Anterior cingulate cortex (tissue), 58 donors: Measurements from ENCODE around the gene POFUT1.
"Not testable (repeated sequence)": the region's sequence is repeated elsewhere in the genome, so short reads cannot be mapped to it uniquely, and the experiment has no call there.

Experiments used
- DNase-seq, 58 donors: peaks; one replicate each; lab custom pipeline; 2025; lab: John Stamatoyannopoulos, UW

POFUT1 gene

DNA sequence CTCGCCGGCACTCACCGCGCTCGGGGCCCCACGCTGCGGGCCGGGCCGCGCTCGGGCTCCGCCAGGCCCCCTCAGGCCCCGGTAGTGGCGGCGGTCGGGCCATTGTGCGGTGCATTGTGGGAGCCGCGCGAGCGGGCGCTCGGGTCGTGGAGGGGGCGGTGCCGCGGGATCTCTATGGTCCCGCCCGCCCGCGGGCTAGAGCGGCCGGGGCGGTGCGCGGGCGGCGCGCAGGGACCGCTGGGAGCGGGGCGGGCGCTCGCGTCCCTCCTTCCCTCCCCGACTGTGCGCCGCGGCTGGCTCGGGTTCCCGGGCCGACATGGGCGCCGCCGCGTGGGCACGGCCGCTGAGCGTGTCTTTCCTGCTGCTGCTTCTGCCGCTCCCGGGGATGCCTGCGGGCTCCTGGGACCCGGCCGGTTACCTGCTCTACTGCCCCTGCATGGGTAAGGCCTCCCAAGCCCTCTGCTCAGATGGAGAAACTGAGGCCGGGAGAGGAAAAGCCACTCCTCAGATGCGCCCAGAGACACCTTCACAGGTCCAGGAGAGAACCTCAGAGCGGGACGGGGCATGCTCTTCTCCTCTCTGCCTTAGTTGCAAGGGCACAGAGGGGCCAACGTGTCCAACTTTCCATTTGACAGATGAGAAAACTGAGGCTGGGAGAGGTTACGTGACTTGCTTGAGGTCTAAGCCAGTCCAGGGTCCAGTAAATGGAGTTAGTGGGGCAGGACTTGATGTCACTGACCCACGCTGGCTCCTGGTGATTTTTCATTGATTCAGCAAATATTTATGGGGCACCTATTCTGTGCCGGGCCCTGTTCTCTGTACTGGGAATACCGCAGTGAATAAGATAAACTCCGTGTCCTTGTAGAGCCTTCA is at the start of gene POFUT1, which contains the start of gene PLAGL2:
Gene POFUT1, plus strand, starts transcription at position 255 of the 873 bp plus-strand sequence. Its CDS starts 62 bp downstream, at position 317.
Gene PLAGL2, minus strand, starts transcription at position 118 of the 873 bp plus-strand sequence. CDS start 5,565 bp downstream, outside the sequence.
- DNase-seq: peak in 57 of 58 donors; percentile 23 to 90 (median 80)

DNA sequence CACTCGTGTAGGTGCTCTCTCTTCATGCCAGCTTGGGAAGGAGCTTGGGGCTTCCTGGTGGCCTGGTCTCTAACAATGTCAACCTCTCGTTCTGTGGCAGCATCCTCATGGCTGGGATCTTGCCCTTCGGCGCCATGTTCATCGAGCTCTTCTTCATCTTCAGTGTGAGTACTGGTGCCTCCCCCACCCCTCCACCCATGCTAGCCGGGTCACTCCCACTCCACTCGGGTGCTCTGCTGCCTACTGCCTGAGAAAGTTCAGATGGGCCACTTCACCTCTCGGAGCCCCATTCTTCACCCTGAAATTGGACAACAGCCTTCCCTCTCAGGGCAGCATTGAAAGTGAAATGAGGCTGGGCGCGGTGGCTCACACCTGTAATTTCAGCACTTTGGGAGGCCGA is 49.3 kb upstream of the POFUT1 start:
- DNase-seq: no peak

DNA sequence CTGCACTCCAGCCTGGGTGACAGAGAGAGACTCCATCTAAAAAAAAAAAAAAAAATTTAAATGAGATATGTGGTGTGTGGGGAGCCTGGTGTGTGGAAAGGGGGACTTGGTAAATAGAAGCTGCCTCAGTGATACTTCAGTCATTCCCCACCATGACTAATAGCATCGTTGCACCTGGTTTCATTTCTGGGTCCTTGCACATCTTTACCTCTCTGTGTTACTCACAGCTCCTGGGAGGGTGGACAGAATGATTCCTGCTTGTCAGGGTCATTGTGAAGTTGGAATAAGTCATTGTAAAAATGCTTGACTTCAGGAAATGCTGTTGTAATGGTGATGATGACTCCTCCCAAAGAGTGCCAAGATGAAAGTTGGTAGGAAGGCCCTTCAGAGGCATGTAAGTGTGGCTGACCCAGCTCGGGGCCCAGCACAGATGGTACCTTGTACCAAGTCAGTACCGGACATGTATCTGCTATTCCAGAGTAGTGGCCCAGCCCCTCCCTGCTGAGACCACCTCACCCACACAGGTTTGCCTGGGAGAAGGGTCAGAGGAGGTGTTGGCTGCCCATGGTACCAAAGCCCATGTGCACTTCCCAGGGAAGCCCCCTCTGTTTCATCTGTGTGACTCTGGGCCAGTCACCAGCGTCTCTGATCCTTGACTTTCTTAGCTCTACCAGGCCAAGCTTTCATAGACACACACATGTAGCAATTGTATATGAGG is 48.6 kb upstream of the POFUT1 start:
- no peak for DNase-seq

DNA sequence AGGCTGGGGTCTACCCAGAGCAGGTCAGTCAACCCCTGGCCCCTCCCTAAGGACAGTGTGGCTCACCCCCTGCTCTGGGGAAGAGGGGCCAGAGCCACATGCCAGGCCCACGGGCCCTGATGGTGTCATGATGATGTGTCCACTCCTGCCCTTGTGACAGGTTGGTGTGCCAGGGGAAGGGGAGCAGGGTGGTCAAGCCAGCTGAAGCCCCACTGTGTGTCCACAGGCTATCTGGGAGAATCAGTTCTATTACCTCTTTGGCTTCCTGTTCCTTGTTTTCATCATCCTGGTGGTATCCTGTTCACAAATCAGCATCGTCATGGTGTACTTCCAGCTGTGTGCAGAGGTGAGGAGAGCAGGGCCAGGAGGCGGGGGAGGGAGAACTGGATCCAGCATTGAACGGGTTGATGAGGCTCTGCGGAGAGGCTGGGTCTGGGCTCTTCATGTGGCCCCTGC is 47.9 kb upstream of the POFUT1 start:
- no peak for DNase-seq

GRCh38 chr20:32160341-32160740 is 47.3 kb upstream of the POFUT1 start:
- DNase-seq: no peak

GRCh38 chr20:32162351-32162750 is 45.3 kb upstream of the POFUT1 start:
- no peak for DNase-seq

DNA sequence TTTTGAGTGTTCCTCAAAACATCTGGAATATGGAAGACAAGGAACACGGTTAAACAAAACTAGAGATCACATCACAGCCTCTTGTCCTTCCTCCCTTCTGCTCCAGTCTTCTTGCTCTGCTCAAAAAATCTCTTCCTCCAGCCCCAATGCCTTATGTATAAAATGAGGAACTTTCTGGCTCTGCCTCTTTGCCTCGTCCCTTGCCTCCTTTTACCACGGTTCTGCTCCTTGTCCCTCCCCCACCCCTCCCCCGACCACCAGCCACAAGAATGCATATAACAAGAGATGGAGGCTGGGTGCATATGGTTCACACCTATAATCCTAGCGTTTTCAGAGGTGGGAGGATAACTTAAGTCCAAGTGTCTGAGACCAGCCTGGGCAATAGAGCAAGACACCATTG is 43.7 kb upstream of the POFUT1 start:
- no peak for DNase-seq

GRCh38 chr20:32164984-32165735 is 42.5 kb upstream of the POFUT1 start:
- DNase-seq: peak in 11 of 58 donors; percentile 2 to 44 (median 8)

DNA sequence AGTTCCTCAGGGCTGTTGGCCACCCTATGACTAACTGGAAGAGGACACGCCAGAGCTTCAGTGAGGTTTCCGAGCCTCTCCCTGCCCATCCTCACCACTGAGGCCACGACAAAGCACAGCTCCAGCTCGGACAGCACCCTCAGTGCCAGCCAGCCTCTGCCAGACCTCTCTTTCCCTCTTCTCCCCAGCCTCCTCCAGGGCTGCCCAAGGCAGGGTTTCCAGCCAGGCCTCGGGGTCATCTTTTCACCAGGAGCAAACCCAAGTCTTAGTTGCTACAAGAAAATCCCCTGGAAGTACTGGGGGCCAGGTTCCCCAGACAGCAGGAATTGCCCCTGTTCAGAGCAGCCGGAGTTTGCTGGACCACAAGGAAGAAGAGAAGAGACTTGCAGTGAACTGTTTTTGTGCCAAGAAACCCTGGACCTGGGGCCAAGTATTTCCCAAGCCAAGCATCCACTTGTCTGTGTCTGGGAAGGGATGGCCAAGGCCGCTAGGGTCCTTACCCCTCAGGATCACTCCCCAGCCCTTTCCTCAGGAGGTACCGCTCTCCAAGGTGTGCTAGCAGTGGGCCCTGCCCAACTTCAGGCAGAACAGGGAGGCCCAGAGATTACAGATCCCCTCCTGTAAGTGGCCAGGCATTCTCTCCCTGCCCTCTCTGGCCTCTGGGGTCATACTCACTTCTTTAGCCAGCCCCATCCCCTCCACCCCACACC is 41.7 kb upstream of the POFUT1 start:
- no peak for DNase-seq

GRCh38 chr20:32167552-32167951 is 40.1 kb upstream of the POFUT1 start:
- DNase-seq: no peak

GRCh38 chr20:32168184-32168910 is 39.3 kb upstream of the POFUT1 start:
- no peak for DNase-seq

DNA sequence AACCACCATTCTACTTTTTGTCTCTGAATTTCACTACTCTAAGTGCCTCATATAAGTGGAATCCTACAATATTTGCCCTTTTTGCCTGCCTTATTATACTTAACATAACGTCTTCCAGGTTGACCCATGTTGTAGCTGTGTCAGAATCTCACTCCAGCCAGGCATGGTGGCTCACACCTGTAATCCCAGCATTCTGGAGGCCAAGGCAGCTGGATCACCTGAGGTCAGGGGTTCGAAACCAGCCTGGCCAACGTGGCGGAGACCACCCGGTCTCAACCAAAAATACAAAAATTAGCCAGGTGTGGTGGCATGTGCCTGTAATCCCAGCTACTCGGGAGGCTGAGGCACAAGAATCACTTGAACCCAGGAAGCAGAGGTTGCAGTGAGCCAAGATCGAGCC is 30.0 kb upstream of the POFUT1 start:
- DNase-seq: not testable (repeated sequence)

DNA sequence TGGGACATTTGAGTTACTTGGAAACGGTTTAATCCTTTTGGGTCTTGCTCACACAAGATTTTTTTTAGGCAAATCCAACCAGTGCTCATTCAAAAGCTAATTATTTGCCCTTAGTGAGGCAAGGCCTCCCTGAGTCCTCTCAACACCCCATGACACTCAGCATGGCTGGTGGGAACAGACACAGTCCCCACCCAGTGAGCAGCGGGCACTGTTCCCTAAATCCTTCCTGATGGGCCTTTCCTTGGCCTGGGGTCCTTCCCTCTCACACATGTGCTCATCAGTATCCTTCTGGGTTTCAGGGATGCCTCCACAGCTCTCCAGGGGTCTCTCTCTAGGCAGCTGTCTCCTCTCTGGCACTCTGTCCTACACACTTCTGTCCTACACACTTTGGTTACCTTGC is 28.2 kb upstream of the POFUT1 start:
- DNase-seq: no peak

GRCh38 chr20:32179934-32180333 is 27.7 kb upstream of the POFUT1 start:
- no peak for DNase-seq

DNA sequence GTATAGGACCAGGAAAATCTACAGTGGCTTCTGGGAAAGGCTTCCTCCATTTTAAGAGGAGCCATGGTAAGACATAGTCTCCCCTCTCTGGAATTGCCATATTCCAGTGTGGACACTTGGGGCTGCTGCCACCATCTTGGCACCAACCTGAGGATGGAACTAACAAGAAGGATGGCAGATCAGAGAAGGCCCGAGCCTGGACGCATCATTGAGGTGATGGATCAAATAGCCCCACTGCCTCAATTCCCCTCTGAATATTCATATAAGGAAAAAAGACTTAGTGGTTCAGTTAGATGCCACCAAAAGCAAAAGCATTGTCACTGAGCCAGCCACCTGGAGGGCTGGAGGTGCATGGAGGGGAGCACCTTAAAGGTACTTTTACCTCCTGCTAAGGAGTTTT is 26.1 kb upstream of the POFUT1 start:
- no peak for DNase-seq

- no peak for DNase-seq
Measured at GRCh38 chr20:32183947-32184635, 23.6 kb upstream of the POFUT1 start.

- DNase-seq: no peak
Measured at GRCh38 chr20:32184961-32185603, 22.6 kb upstream of the POFUT1 start.

GRCh38 chr20:32186506-32186905 is 21.2 kb upstream of the POFUT1 start:
- DNase-seq: no peak
